OCI-LY3 (cell line): ENCODE measurements around the gene MMAA.

Experiments
- CTCF ChIP-seq: fragments of 200-600, 300-600 bp; sonication (generic); IDR thresholded peaks from 2 replicates; pipeline ENCODE4 v1.5.1; 2014; ENCODE audit warnings: antibody characterized with exemption, low read length, low read depth
- EZH2phosphoT487 ChIP-seq: fragments of 200-600 bp; shearing (Covaris generic); IDR thresholded peaks from 2 replicates; pipeline ENCODE4 v1.6.1; 2018; ENCODE audit warnings: antibody characterized with exemption, mixed run types, low read depth

GRCh38 chr4:145602129-145602760 lies 16.9 kb upstream of the MMAA start:
- TF ChIP-seq CTCF, result no peak
- TF ChIP-seq EZH2phosphoT487, result no peak
